ENCODE data around the gene GPR157.
"Not testable (repeated sequence)": the region's sequence is repeated elsewhere in the genome, so short reads cannot be mapped to it uniquely, and the experiment has no call there.

GPR157 gene

DNA sequence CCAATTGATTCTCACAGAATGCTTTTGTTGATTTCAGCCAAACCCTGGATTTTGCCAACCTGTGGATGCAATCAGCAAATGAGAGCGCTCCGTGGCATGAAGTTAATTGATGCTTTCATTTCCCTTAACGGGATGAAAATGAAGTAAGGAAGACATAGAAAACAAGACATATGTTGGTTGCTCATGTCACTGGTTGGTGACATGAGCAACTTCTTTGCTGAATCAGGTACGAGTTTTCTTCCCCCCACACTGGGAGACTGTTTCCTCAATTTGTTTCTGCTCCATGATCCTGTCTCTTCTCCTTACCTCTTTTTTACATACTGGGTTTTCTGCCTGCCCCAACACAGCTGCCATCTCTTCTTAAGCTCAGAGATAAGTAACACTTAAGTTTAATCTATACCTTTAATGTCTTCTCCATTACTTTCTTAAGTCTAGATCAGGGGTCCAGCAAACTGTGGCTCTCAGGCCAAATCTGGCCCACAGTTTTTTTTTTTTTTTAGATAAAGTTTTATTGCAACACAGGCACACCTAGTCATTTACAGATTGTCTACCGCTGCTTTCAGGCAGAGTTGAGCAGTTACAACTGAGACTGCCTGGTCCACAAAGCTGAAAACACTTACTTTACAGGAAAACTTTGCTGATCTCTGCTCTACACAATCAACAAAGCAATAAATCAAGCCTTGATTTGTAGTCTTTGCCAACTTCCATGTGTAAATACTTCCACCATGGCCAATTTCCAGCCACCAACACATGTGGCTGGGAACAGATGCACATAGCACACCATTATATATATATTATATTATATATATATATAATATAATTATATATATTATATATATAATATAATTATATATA lies 13.3 kb downstream of the GPR157 start:
- no peak for DNase-seq

- peak in 1 of 5 donors; percentile 27 for DNase-seq
These were observed 15.7 kb downstream of the GPR157 start for GRCh38 chr1:9112961-9113880.

DNA sequence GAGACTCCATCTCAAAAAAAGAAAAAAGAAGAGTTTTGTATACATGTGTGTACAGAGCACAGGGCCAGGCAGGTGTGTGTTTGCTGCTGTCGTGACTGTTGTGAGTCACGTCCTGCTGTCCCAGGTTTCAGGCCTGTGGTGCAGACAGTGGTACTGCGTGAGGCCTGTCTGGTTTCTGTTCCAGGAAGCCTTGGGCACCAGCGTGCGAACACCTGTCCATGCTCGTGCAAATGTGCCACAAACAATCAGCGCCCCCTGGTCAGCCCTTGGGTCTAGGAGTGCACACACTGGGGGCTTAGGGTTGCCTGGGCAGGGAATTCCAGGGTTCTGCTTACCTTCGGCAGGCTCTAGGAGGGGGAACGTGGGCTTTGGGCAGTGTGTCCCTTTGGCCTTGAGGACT lies 16.9 kb downstream of the GPR157 start:
- DNase-seq = peak in 1 of 5 donors; percentile 67

- DNase-seq = no peak
These were observed 17.6 kb downstream of the GPR157 start for GRCh38 chr1:9111357-9111691.

DNA sequence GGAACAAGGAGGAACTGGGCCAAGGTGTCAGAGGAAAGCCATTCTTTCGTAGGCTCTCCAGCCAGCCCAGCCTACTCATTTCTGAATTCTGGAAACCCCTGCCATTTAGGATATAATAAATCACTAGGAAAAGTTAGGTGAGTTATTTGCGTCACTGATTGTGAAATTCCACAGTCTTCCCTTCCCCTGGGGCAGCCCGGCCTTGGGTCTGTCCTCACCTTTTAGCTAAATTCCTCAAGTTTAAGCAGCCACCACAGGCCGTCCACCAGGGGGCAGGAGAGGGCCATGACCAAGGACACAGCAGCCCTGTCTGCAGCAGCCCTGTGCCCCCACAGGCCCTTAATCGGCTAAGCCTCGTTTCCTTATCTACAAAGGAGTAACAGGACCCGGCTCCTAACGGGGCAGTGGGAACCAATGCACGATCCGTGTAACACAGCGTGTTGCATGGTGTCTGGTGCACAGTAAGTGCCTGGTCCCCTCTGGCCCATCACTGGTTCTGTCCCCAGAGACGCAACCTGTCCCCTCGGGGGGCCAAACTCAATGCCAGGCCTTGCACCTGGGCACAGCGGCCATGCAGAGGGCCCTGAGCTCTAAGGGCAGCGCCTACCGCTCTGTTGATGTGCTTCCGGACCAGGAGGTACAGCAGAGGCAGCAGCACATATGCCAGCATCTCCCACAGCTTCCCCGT lies 18.1 kb downstream of the GPR157 start:
- peak; percentile 55 to 81 (median 71) for DNase-seq

DNA sequence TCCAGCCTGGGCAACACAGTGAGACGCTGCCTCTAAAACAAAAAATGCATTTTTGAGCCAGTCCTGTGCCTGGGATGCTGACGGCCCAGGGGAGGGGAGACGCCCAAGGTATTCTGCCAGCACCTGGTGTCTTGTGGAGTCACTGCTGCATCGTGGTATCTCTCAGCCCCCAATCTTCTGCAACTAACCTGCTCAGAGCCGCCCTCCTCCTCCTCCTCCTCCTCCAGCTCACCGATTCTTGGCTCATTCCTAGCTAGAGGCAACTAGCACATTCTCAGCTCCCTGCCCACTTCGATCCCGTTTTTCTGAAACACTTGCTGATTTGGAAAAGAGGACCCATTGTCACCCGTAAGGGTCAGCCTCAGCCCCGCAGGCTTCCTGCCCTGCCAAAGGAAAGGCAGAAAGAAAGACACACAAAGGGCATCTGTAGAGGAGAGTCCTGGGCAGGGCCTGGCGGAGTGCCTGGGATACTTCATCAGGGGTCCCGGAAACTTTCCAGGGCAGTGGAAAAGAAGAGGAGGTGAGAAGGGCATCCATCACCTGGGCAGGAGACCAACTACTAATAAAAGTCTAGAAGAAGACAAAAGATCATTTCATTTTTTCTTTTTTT lies 20.7 kb downstream of the GPR157 start:
- DNase-seq = no peak

DNA sequence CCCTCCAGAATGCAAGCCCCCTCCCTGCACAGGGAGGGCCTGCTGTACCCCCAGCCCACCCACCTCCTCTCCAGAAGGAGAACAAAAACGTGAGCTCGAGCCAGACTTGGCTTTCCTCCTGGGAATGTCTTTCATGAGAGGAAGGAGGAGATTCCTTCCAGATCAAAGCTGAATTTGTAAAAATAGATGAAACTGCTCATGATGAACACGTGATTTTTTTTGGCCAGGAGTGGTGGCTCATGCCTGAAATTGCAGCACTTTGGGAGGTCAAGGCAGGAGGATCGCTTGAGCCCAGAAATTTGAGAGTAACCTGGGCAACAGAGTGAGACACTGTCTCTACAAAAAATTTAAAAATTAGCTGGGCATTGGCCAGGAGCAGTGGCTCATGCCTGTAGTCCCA lies 21.8 kb downstream of the GPR157 start:
- no peak for DNase-seq

DNA sequence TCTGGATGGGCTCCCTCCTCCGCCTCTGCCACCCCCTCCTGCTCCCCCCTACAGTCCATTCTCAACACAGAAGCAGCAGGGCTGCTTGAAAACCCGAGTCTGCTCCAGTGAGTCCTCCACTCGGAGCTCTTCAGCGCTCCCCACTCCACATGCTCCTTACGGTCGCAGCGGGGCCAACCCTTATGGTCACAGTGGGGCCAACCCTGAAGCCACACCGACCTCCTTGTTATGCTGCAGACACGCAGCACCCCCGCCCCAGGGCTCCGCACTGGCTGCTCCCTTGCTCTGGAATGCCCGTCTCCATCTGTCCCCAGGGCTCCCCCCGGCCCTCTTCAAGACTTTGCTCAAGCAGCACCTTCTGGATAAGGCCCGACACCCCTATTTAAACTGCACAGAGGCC lies 22.6 kb downstream of the GPR157 start:
- no peak for DNase-seq

GRCh38 chr1:9105336-9105867 lies 23.5 kb downstream of the GPR157 start:
- no peak for DNase-seq

- peak in 1 of 5 donors; percentile 26 for DNase-seq
These were observed 27.3 kb downstream of the GPR157 start for GRCh38 chr1:9101510-9102146.

DNA sequence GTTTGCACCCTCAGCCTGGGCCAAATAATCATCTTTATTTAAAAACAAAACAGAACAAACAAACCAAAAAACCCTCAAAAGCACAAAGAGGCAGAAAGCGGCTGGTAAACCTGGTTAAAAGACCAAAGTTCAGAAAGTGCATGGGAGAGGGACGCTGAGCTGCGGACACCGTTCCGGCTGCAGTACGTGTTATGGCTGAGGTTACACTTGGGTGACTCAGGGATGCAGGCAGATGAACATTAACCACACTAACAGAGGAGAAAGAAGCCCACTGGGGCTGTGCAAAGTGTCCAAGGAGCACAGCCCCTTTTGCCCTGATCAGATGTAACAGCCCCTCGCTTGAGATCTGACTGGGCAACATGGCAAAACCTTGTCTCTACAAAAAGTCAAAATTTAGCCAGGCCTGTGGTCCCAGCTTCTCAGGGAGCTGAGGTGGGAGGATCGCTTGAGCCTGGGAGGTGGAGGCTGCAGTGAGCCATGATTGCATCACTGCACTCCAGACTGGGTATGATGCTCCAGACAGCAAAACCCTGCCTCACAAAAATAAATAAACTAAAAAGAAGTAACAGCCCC lies 28.3 kb downstream of the GPR157 start:
- no peak for DNase-seq

GRCh38 chr1:9099555-9099954 lies 29.3 kb downstream of the GPR157 start:
- no peak for DNase-seq

- no peak for DNase-seq
These were observed 30.8 kb downstream of the GPR157 start for GRCh38 chr1:9097947-9098705.

- no peak for DNase-seq
These were observed 33.1 kb downstream of the GPR157 start for GRCh38 chr1:9095818-9096217.

GRCh38 chr1:9093996-9094595 lies 34.8 kb downstream of the GPR157 start:
- DNase-seq = not testable (repeated sequence)

GRCh38 chr1:9093581-9093980 lies 35.3 kb downstream of the GPR157 start:
- DNase-seq = no peak

DNA sequence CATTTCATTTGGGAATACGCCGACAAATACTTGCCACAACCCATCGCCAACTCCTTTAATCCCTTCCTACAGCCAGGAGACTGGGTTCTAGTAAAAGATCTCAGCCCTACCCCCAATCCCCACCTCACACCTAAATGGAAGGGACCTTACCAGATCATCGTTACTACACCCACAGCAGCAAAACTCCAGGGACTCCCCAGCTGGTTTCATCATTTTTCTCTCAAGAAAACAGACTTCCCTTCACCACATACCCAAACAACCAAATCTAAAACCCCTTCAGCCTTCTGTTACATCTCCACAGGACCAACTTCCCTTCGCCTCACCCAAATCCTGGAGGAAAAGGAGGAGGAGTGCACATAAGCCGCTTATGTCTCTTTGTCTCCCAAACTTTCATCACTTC lies 35.8 kb downstream of the GPR157 start:
- DNase-seq = no peak

DNA sequence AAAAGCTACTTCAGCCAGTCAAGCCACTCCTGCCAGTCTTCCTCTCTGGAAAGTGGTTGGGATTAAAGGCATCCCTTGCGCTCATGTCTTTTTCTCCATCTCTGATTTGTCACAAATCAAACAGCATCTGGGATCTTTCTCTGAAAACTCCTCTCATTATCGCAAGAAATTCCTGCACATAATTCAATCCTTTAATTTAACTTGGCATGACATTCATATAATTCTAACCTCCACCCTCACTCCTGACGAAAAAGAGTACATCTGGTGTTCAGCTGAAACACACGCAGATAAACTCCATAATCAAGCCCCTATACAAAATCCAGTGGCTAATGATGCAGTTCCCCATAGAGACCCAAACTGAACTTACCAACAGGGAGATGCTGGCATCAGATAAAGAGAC lies 40.1 kb downstream of the GPR157 start:
- no peak for DNase-seq

DNA sequence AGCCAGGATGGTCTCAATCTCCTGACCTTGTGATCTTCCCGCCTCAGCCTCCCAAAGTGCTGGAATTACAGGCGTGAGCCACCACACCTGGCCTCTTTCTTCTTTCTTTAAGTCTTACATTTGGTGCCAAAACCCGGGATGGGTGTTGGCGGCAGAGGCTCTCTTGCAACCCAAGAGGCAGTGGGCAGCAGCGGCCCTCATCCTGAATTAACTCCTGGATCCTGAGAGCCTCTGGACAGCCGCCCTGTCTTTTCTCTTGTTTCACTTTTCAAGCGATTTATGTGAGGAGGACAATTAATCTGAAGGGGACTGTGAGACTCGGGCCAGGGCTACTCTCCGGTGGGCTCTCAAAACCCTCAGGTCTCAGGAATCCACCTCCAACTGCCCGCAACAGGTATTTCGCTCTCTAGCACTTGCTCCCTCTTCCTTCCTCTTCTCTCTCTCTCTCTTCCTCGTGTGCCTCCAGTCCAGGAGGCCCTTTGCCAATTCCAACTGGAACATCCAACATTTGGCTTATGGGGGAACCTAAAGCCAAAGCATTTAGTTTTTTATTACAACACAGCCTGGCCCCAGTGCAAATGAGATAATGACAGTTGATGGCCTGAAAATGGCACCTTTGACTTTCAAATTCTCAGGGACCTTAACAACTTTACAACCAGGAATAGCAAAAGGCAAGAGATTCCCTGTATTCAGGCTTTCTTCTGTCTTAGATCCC lies 41.3 kb downstream of the GPR157 start:
- DNase-seq = no peak

DNA sequence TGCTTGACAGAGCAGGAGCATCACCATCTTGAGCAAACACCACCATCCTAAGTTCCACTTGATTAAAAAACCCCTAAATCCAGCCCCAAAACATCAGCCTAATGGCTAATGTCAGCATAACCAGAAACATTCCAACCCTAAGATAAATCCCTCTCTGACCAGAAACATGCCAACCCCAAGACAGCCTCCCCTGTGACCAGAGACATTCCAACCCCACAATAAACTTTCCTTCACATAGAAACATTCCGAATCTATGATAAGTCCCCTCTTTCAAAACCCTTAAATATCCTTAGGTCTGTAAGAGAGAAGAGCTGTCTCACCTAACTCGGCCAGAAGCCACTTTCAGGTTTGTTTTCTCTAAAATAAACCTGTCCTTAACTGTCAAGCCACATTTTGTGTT lies 42.1 kb downstream of the GPR157 start:
- no peak for DNase-seq

Measured in T-helper 1 cell (primary cell).